T-helper 17 cell (primary cell): ENCODE measurements around the gene DNAH3. TPM values are rescaled to one million over a fixed set of nuclear protein-coding genes. Genes with fewer than 3 reads are reported as not detected.
"Not testable (repeated sequence)": the region's sequence is repeated elsewhere in the genome, so short reads cannot be mapped to it uniquely, and the experiment has no call there.

Source experiments
- ATAC-seq: fragments of 150-1000 bp; cut with Tn5 transposase; 2 replicates; pipeline ENCODE4 v1.10.0; 2021; ENCODE audit warnings: mild to moderate bottlenecking, moderate library complexity
- DNase-seq, 3 donors: peaks; one replicate each; pipeline versions ENCODE4 v3.0.0 to v3.0.0-alpha.2; 2020 to 2021
- H3K9me3 ChIP-seq: one replicate; pipeline ENCODE4 v1.7.0; 2013; ENCODE audit warnings: low read length, mild to moderate bottlenecking; ENCODE audit not compliant: control insufficient read depth, poor library complexity, severe bottlenecking
- H3K27ac Mint-ChIP-seq: one replicate; pipeline ENCODE4 v1.8.0; 2022; ENCODE audit warnings: mild to moderate bottlenecking, moderate library complexity, mixed read lengths
- H3K27me3 Mint-ChIP-seq: one replicate; pipeline ENCODE4 v1.8.0; 2022; ENCODE audit warnings: mixed read lengths
- H3K36me3 Mint-ChIP-seq: one replicate; pipeline ENCODE4 v1.8.0; 2022; ENCODE audit warnings: low read depth, mixed read lengths
- H3K4me1 Mint-ChIP-seq: one replicate; pipeline ENCODE4 v1.8.0; 2022; ENCODE audit warnings: mild to moderate bottlenecking, mixed read lengths
- H3K4me3 Mint-ChIP-seq: one replicate; pipeline ENCODE4 v1.8.0; 2022; ENCODE audit warnings: mild to moderate bottlenecking, moderate library complexity, mixed read lengths
- total RNA-seq, 4 donors: library from RNA in 2 of 4; stranded (reverse) in 2 of 4; gene quantifications; one replicate each; pipeline ENCODE4 v1.2.3 and lab custom pipeline; 2022 to 2026

Gene DNAH3
- total RNA-seq, 2 donors from 2014 or later: 0.10 TPM; not detected in 1

DNA sequence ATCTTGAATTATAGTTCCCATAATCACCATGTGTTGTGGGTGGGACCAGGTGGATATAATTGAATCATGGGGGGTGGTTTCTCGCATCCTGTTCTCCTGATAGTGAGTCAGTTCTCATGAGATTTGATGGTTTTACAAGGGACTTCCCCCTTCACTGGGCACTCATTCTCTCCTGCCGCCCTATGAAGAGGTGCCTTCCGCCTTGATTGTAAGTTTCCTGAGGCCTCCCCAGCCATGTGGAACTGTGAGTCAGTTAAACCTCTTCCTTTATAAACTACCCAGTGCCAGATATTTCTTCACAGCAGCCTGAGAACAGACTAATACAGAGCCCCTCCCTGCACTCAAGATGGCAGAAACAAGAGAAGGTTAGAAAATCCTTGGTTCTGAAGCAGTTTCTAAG is 34.2 kb upstream of the DNAH3 start:
- ATAC-seq (no peak), DNase-seq (no peak)
- H3K4me3 Mint-ChIP-seq: no peak overlapping the region
- peaks cover 3% of the 10 kb centered on the region for H3K4me1 Mint-ChIP-seq
- no peak overlapping the region for H3K27ac Mint-ChIP-seq
- H3K9me3 ChIP-seq: no peaks in the 10 kb centered on the region
- H3K36me3 Mint-ChIP-seq: peaks cover 2% of the 10 kb centered on the region
- no peaks in the 10 kb centered on the region for H3K27me3 Mint-ChIP-seq

- no peak overlapping the region for H3K4me3 Mint-ChIP-seq
- H3K27me3 Mint-ChIP-seq: no peaks in the 10 kb centered on the region
- H3K9me3 ChIP-seq: no peaks in the 10 kb centered on the region
- DNase-seq (no peak), ATAC-seq (no peak)
- no peak overlapping the region for H3K27ac Mint-ChIP-seq
- H3K36me3 Mint-ChIP-seq: peaks cover 2% of the 10 kb centered on the region
- peaks cover 3% of the 10 kb centered on the region for H3K4me1 Mint-ChIP-seq
These were observed 33.3 kb upstream of the DNAH3 start for GRCh38 chr16:21183995-21184394.

- Mint-ChIP-seq H3K27ac (no peak overlapping the region), H3K4me3 (no peak overlapping the region), H3K4me1 (no peaks in the 10 kb centered on the region), H3K36me3 (peaks cover 4% of the 10 kb centered on the region), H3K27me3 (no peaks in the 10 kb centered on the region)
- no peaks in the 10 kb centered on the region for H3K9me3 ChIP-seq
- ATAC-seq (no peak), DNase-seq (no peak)
These were observed 29.3 kb upstream of the DNAH3 start for GRCh38 chr16:21179983-21180365.

GRCh38 chr16:21179126-21179982 is 28.7 kb upstream of the DNAH3 start:
- Mint-ChIP-seq H3K36me3 (peaks cover 5% of the 10 kb centered on the region), H3K4me3 (no peak overlapping the region), H3K27me3 (no peaks in the 10 kb centered on the region), H3K4me1 (no peaks in the 10 kb centered on the region), H3K27ac (no peak overlapping the region)
- H3K9me3 ChIP-seq: no peaks in the 10 kb centered on the region
- no peak for ATAC-seq
- DNase-seq: no peak

- Mint-ChIP-seq H3K27ac (no peak overlapping the region), H3K36me3 (peaks cover 11% of the 10 kb centered on the region), H3K4me1 (no peaks in the 10 kb centered on the region), H3K27me3 (no peaks in the 10 kb centered on the region), H3K4me3 (no peak overlapping the region)
- DNase-seq (no peak), ATAC-seq (no peak)
- H3K9me3 ChIP-seq: no peaks in the 10 kb centered on the region
These were observed 24.8 kb upstream of the DNAH3 start for GRCh38 chr16:21175397-21175796.

- no peak overlapping the region for H3K27ac Mint-ChIP-seq
These were observed 22.0 kb upstream of the DNAH3 start for GRCh38 chr16:21172650-21173049.

GRCh38 chr16:21170116-21170515 is 19.5 kb upstream of the DNAH3 start:
- not testable (repeated sequence) for H3K4me3 Mint-ChIP-seq, H3K27ac Mint-ChIP-seq, ATAC-seq, H3K27me3 Mint-ChIP-seq, H3K9me3 ChIP-seq, H3K4me1 Mint-ChIP-seq, DNase-seq
- H3K36me3 Mint-ChIP-seq: peaks cover 16% of the 10 kb centered on the region

More at GRCh38 chr16:21172650-21173049, 22.0 kb upstream of the DNAH3 start:
- Mint-ChIP-seq H3K36me3 (peaks cover 9% of the 10 kb centered on the region), H3K4me3 (no peak overlapping the region), H3K4me1 (no peaks in the 10 kb centered on the region), H3K27me3 (no peaks in the 10 kb centered on the region)
- DNase-seq (no peak), ATAC-seq (no peak)
- H3K9me3 ChIP-seq: no peaks in the 10 kb centered on the region

DNA sequence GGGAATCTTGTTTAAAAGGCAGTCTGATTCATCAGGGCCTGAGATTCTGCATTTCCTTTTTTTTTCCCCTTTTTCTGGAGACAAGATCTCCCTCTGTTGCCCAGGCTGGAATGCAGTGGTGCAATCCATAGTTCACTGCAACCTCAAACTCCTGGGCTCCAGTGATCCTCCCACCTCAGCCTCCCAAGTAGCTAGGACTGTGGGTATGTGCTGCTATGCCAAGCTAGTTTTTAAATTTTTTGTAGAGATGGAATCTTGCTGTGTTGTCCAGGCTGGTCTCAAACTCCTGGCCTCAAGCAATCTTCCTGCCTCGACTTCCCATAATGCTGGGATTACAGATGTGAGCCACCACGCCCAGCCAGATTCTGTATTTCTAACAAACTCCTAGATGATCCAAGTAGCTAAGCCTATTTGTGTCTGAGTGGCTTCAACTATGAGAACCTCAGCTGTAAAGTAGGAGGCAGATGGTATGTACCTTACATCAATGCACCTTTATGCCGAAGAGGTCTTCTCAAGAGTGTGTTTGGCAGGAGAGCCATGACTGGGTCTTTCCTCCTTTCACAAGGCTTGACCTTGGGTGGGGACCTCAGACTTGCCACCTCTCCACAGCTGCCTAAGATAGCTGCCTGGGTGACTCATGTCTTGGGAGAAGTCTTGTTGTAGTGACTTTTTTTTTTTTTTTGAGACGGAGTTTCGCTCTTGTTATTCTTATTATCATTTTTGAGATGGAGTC is 18.8 kb upstream of the DNAH3 start:
- H3K4me3 Mint-ChIP-seq: no peak overlapping the region
- no peak for ATAC-seq
- H3K9me3 ChIP-seq: no peaks in the 10 kb centered on the region
- no peak for DNase-seq
- peaks cover 15% of the 10 kb centered on the region for H3K36me3 Mint-ChIP-seq
- no peaks in the 10 kb centered on the region for H3K4me1 Mint-ChIP-seq
- no peaks in the 10 kb centered on the region for H3K27me3 Mint-ChIP-seq
- H3K27ac Mint-ChIP-seq: no peak overlapping the region

- Mint-ChIP-seq H3K27ac (no peak overlapping the region), H3K27me3 (no peaks in the 10 kb centered on the region), H3K4me1 (no peaks in the 10 kb centered on the region), H3K36me3 (peaks cover 14% of the 10 kb centered on the region), H3K4me3 (no peak overlapping the region)
- no peak for DNase-seq
- no peak for ATAC-seq
- no peaks in the 10 kb centered on the region for H3K9me3 ChIP-seq
These were observed 17.4 kb upstream of the DNAH3 start for GRCh38 chr16:21167929-21168602.

DNA sequence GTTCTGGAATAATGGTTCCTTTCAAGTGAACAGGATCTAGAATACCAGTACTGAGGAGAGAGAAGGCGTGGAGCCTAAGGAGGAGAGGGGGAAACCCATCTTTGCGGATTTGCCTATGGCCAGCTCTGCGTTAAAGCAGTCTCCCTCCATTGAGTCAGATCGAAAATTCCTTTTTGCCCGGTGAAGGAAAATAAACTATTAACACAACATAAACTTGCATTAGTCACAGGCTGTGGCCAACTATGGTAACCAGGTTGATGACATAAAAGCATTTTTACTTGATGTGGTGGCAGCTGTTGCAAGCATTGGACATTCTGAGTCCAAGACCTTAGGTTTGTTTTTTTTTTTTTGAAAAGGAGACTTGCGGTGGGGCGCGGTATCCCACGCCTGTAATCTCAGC is 16.7 kb upstream of the DNAH3 start:
- H3K9me3 ChIP-seq: no peaks in the 10 kb centered on the region
- Mint-ChIP-seq H3K36me3 (peaks cover 11% of the 10 kb centered on the region), H3K27me3 (no peaks in the 10 kb centered on the region), H3K4me3 (no peak overlapping the region), H3K4me1 (peaks cover 3% of the 10 kb centered on the region), H3K27ac (no peak overlapping the region)
- DNase-seq (no peak), ATAC-seq (no peak)

DNA sequence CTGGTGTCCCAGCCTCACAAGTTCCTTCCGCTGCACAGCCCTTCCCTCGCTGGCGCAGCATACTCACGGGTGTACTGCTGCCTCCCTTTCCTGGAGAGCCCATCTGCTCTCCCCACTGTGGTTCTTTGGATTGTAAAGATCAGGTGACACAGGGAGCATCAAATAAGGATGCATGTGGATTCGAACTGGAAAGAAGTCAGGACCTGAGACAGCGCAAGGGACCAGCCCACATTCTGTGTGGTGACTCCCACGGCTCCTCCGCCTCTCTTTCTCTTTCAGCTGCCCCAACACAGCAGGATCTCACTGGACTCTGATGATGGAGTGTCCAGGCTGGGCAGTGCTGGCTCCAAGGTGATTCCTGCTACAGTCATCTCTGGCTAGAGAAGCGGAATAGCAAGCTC is 15.9 kb upstream of the DNAH3 start:
- H3K27me3 Mint-ChIP-seq: no peaks in the 10 kb centered on the region
- ATAC-seq (no peak), DNase-seq (no peak)
- no peaks in the 10 kb centered on the region for H3K9me3 ChIP-seq
- H3K4me1 Mint-ChIP-seq: peaks cover 5% of the 10 kb centered on the region
- H3K4me3 Mint-ChIP-seq: no peak overlapping the region
- peaks cover 11% of the 10 kb centered on the region for H3K36me3 Mint-ChIP-seq
- H3K27ac Mint-ChIP-seq: no peak overlapping the region

DNA sequence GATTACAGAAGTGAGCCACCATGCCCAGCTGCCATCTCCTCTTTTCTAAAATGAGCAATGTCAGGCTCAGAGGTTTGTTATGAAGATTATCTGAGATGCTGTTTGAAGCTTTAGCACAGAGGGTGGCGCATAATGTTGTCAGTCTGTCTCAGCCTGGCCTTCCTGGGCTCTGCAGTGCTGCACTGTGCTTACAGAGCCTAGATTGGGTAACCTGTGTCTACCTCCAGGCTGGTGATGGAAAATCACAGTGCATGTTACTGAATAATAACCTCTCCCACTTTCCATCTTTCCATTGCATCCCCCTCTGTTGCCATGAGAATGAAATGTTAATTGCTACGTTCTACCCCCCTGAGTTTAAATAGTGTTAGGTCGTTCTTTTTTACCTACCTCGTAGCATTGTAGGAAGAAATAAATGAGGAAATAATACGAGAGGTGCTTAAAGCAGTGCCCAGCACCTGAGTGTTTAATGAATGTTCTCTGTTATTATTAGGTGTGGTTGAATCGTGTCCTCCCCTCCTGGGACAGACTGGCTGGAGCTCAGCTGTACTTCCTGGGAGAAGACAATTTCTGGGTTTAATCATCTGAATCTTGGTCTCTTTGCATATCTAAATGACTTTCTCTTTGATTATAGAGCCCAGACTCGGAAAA is 14.0 kb upstream of the DNAH3 start:
- ATAC-seq (no peak), DNase-seq (no peak)
- H3K9me3 ChIP-seq: no peaks in the 10 kb centered on the region
- Mint-ChIP-seq H3K27ac (no peak overlapping the region), H3K36me3 (peaks cover 7% of the 10 kb centered on the region), H3K4me3 (no peak overlapping the region), H3K27me3 (no peaks in the 10 kb centered on the region), H3K4me1 (peaks cover 11% of the 10 kb centered on the region)

DNA sequence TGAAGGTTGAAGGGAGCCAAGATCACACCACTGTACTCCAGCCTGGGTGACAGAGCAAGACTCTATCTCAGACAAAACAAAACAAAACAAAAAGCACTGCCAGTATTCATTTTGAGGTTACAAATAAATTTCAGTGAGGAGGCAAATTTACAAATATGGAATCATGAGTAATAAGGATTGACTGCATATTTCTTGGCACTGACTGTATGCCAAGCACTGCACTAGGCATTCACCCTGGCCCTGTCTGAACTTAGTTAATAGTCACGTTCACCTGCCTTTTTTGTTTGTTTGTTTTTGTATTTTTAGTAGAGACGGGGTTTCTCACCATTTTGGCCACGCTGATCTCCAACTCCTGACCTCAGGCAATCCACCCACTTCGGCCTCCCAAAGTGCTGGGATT is 12.9 kb upstream of the DNAH3 start:
- H3K27me3 Mint-ChIP-seq: no peaks in the 10 kb centered on the region
- DNase-seq: no peak
- H3K9me3 ChIP-seq: no peaks in the 10 kb centered on the region
- no peak overlapping the region for H3K27ac Mint-ChIP-seq
- ATAC-seq: no peak
- peaks cover 18% of the 10 kb centered on the region for H3K4me1 Mint-ChIP-seq
- H3K4me3 Mint-ChIP-seq: no peak overlapping the region
- peaks cover 7% of the 10 kb centered on the region for H3K36me3 Mint-ChIP-seq
